K562 (cell line): Measurements from ENCODE around the gene CHD5. TPM values are rescaled to one million over a fixed set of nuclear protein-coding genes. Genes with fewer than 3 reads are reported as not detected.

Experiments used
- ARID1B ChIP-seq: fragments of 450-650 bp; IDR thresholded peaks from 2 replicates; pipeline ENCODE4 v1.6.1; 2016; ENCODE audit warnings: antibody characterized with exemption, mild to moderate bottlenecking, inconsistent platforms
- ASH1L ChIP-seq: fragments of 450-650 bp; IDR thresholded peaks from 2 replicates; pipeline ENCODE4 v1.6.1; 2018; ENCODE audit warnings: borderline replicate concordance, mild to moderate bottlenecking, low read depth; ENCODE audit not compliant: partially characterized antibody
- ATF2 ChIP-seq: sonication (generic); formaldehyde crosslinking; IDR thresholded peaks from 2 replicates; pipeline ENCODE4 v1.8.1; 2022; ENCODE audit warnings: missing genetic modification reagents
- CREB3L1 ChIP-seq: fragments of 450-650 bp; IDR thresholded peaks from 2 replicates; pipeline ENCODE4 v1.6.1; 2014; ENCODE audit warnings: low read depth, mild to moderate bottlenecking, moderate library complexity, borderline replicate concordance
- ETV6 ChIP-seq, 3 experiments: fragments of 150-350 bp in 1 of 3; sonication (generic) in 1 of 3; formaldehyde crosslinking in 1 of 3; IDR thresholded peaks; 2 replicates each; pipeline versions ENCODE4 v1.6.1 to v1.8.0; 2014 to 2022; ENCODE audit warnings: borderline replicate concordance in 2 of 3, low read depth in 2 of 3, antibody characterized with exemption in 1 of 3, low read length in 1 of 3, mild to moderate bottlenecking in 1 of 3, missing genetic modification reagents in 1 of 3
- HMGN3 ChIP-seq: IDR thresholded peaks from 2 replicates; pipeline ENCODE4 v1.6.1; 2011; ENCODE audit warnings: borderline replicate concordance, low read depth, mild to moderate bottlenecking, mixed read lengths, low read length; ENCODE audit not compliant: insufficient read length; ENCODE audit errors: extremely low read depth
- MBD2 ChIP-seq: sonication (generic); IDR thresholded peaks from 2 replicates; pipeline ENCODE4 v1.6.1; 2016; ENCODE audit warnings: low read depth, borderline replicate concordance
- MCM5 ChIP-seq: fragments of 450-650 bp; IDR thresholded peaks from 2 replicates; pipeline ENCODE4 v1.6.1; 2016; ENCODE audit warnings: low read depth
- RBM34 ChIP-seq: fragments of 200-400 bp; formaldehyde crosslinking; IDR thresholded peaks from 2 replicates; pipeline ENCODE4 v1.6.1; 2018; ENCODE audit warnings: low read length, borderline replicate concordance; ENCODE audit not compliant: insufficient read depth
- RCOR1 ChIP-seq, 2 experiments: IDR thresholded peaks; 2 replicates each; pipeline ENCODE4 v1.6.1; 2012; ENCODE audit warnings: low read depth in 2 of 2, low read length in 2 of 2, borderline replicate concordance in 1 of 2, improper control_type of control experiment in 1 of 2
- SRSF3 ChIP-seq: fragments of 200-400 bp; formaldehyde crosslinking; IDR thresholded peaks from 2 replicates; pipeline ENCODE4 v1.6.1; 2016; ENCODE audit warnings: mild to moderate bottlenecking, low read length, moderate library complexity; ENCODE audit not compliant: insufficient read depth
- THRAP3 ChIP-seq: fragments of 450-650 bp; IDR thresholded peaks from 2 replicates; pipeline ENCODE4 v1.6.1; 2016; ENCODE audit warnings: mild to moderate bottlenecking, inconsistent platforms, borderline replicate concordance
- ZNF232 ChIP-seq: sonication (generic); formaldehyde crosslinking; IDR thresholded peaks from 2 replicates; pipeline ENCODE4 v1.8.0; 2022; ENCODE audit warnings: mild to moderate bottlenecking, missing genetic modification reagents
- ZNF561 ChIP-seq: fragments of 450-650 bp; formaldehyde crosslinking; conservative IDR thresholded peaks from 2 replicates; pipeline ENCODE4 v1.4.0; 2020; ENCODE audit warnings: mild to moderate bottlenecking, moderate library complexity
- ZNF778 ChIP-seq: fragments of 450-650 bp; formaldehyde crosslinking; IDR thresholded peaks from 2 replicates; pipeline ENCODE4 v1.4.0; 2020; ENCODE audit warnings: mild to moderate bottlenecking, moderate library complexity
- polyA plus RNA-seq, 8 experiments: library from polyadenylated mRNA; depleted of rRNA in 4 of 8; stranded (reverse) in 5 of 8; unstranded in 3 of 8; fragments of >200 nt; fragmentation: Nextera tagmentation in 2 of 8; fragmentation: Illumina TruSeq in 1 of 8; extraction: Ambion mirVana in 2 of 8; extraction: Trizol in 1 of 8; gene quantifications; 2 replicates each; pipeline versions ENCODE4 v1.2.1 to v1.2.3, GENCODE V29; 2011 to 2014; ENCODE audit warnings: inconsistent platforms in 1 of 8, missing spikeins in 1 of 8
- total RNA-seq, 7 experiments: library from RNA; depleted of rRNA in 6 of 7; stranded (reverse); fragments of >200 nt in 6 of 7; fragmentation: Illumina TruSeq in 2 of 7; extraction: Trizol in 2 of 7; gene quantifications; 2 replicates each; pipeline versions ENCODE4 v1.2.1 to v1.2.3, GENCODE V29; 2011 to 2021; ENCODE audit warnings: low replicate concordance in 1 of 7
- TF ChIP-seq, protein P1 (sequence below): sonication (generic); formaldehyde crosslinking; IDR thresholded peaks from 2 replicates; pipeline ENCODE4 v1.8.0; 2022; ENCODE audit warnings: mild to moderate bottlenecking, missing genetic modification reagents
- TF ChIP-seq, protein P2 (sequence below): fragments of 450-650 bp; IDR thresholded peaks from 2 replicates; pipeline ENCODE4 v1.6.1; 2017; ENCODE audit warnings: antibody characterized with exemption

The CHD5 gene
- total and polyA plus RNA-seq, 9 of the 15 experiments (the other 6 are each of a cell fraction or from before 2014, with no cell fraction given), result 0.03 to 0.52 (median 0.11) TPM; not detected in 2

- peak; percentile 13; the same call in 1 of the 2 replicates for TF ChIP-seq THRAP3
- TF ChIP-seq HMGN3, result no peak
- TF ChIP-seq MBD2, result no peak
- no peak for TF ChIP-seq RCOR1 (IDR thresholded peaks at IDR 0.05; ENCODE audit: borderline replicate concordance in 1 of 2, low read depth in 2 of 2, low read length in 2 of 2)
- 0 out of 2 replicates have a peak, but pooled peaks have one; percentile 15 for TF ChIP-seq ARID1B
- TF ChIP-seq ZNF561 (CRISPR knock-in tag), result no peak
- TF ChIP-seq, protein P1, sequence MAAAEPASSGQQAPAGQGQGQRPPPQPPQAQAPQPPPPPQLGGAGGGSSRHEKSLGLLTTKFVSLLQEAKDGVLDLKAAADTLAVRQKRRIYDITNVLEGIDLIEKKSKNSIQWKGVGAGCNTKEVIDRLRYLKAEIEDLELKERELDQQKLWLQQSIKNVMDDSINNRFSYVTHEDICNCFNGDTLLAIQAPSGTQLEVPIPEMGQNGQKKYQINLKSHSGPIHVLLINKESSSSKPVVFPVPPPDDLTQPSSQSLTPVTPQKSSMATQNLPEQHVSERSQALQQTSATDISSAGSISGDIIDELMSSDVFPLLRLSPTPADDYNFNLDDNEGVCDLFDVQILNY (CRISPR knock-in tag), result no peak
- TF ChIP-seq ETV6 (IDR thresholded peaks at IDR 0.05; ENCODE audit: borderline replicate concordance in 1 of 2, low read depth in 2 of 2, low read length in 1 of 2), result no peak
- TF ChIP-seq ETV6 (CRISPR knock-in tag; IDR thresholded peaks at IDR 0.05; ENCODE audit: borderline replicate concordance), result no peak
- TF ChIP-seq MCM5, result no peak
- TF ChIP-seq, protein P2, sequence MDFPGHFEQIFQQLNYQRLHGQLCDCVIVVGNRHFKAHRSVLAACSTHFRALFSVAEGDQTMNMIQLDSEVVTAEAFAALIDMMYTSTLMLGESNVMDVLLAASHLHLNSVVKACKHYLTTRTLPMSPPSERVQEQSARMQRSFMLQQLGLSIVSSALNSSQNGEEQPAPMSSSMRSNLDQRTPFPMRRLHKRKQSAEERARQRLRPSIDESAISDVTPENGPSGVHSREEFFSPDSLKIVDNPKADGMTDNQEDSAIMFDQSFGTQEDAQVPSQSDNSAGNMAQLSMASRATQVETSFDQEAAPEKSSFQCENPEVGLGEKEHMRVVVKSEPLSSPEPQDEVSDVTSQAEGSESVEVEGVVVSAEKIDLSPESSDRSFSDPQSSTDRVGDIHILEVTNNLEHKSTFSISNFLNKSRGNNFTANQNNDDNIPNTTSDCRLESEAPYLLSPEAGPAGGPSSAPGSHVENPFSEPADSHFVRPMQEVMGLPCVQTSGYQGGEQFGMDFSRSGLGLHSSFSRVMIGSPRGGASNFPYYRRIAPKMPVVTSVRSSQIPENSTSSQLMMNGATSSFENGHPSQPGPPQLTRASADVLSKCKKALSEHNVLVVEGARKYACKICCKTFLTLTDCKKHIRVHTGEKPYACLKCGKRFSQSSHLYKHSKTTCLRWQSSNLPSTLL, result no peak
- no peak for TF ChIP-seq SRSF3
- peak; percentile 65; the same call in 1 of the 2 replicates for TF ChIP-seq ZNF232 (CRISPR knock-in tag)
- no peak for TF ChIP-seq RBM34
- no peak for TF ChIP-seq CREB3L1
- TF ChIP-seq ASH1L, result no peak
- TF ChIP-seq ATF2 (CRISPR knock-in tag), result no peak
- TF ChIP-seq ZNF778, result no peak
Observed at GRCh38 chr1:6198646-6199297, 18.7 kb upstream of the CHD5 start (continued).
